ENCODE measurements around the gene DERA. TPM values are rescaled to one million over a fixed set of nuclear protein-coding genes. Genes with fewer than 3 reads are reported as not detected.

DERA gene
- total and polyA plus RNA-seq, 10 donors = 14.5 to 35.4 (median 27.6) TPM

GRCh38 chr12:16021676-16022075 lies 110.5 kb downstream of the DERA start:
- H3K4me3 ChIP-seq = no peak overlapping the region
- H3K27ac ChIP-seq = no peak overlapping the region
- H3K4me1 ChIP-seq = no peaks in the 10 kb centered on the region
- TF ChIP-seq POLR2A (IDR thresholded peaks at IDR 0.05) (no peak), CTCF (IDR thresholded peaks at IDR 0.05 in 8 of 11, conservative IDR thresholded peaks at IDR 0.05 in 3 of 11) (no peak), POLR2AphosphoS5 (IDR thresholded peaks at IDR 0.05) (no peak)
- no peaks in the 10 kb centered on the region for H3K27me3 ChIP-seq (replicated peaks in 1 of 7)
- intact Hi-C loops (cut with DNase I; ENCODE audit: low total_unique reads) = no loop called here
- WGBS, 5 donors = 94 to 99% (median 98%) methylated on average over 2 of the region's 2 CpGs
- DNase-seq = no peak
- H3K36me3 ChIP-seq = peaks cover 0 to 44% (median 2%) of the 10 kb centered on the region in 6 donors
- H3K9me3 ChIP-seq = peaks cover 0 to 26% (median 8%) of the 10 kb centered on the region in 8 donors

- TF ChIP-seq CTCF (IDR thresholded peaks at IDR 0.05 in 8 of 11, conservative IDR thresholded peaks at IDR 0.05 in 3 of 11) (no peak), POLR2AphosphoS5 (IDR thresholded peaks at IDR 0.05) (no peak), POLR2A (IDR thresholded peaks at IDR 0.05) (no peak)
- DNase-seq = no peak
- H3K4me3 ChIP-seq = no peak overlapping the region
- peaks cover 0 to 15% (median 2%) of the 10 kb centered on the region in 6 donors for H3K36me3 ChIP-seq
- no peaks in the 10 kb centered on the region for H3K27me3 ChIP-seq (replicated peaks in 1 of 7)
- H3K27ac ChIP-seq = no peak overlapping the region
- WGBS, 5 donors = 77 to 89% (median 81%) methylated on average over 2 of the region's 2 CpGs
- H3K4me1 ChIP-seq = no peaks in the 10 kb centered on the region
- intact Hi-C loops (cut with DNase I; ENCODE audit: low total_unique reads) = no loop called here
- H3K9me3 ChIP-seq = peaks cover 0 to 9% (median 0%) of the 10 kb centered on the region in 8 donors
Measured at GRCh38 chr12:16027002-16027401, 115.9 kb downstream of the DERA start.

- intact Hi-C loops (cut with DNase I; ENCODE audit: low total_unique reads) = no loop called here
- TF ChIP-seq CTCF (IDR thresholded peaks at IDR 0.05 in 8 of 11, conservative IDR thresholded peaks at IDR 0.05 in 3 of 11) = no peak
- no peak for TF ChIP-seq POLR2AphosphoS5 (IDR thresholded peaks at IDR 0.05)
- H3K4me3 ChIP-seq = no peak overlapping the region
- WGBS, 5 donors = 96 to 99% (median 97%) methylated on average over 2 of the region's 2 CpGs
- no peaks in the 10 kb centered on the region for H3K4me1 ChIP-seq
- no peaks in the 10 kb centered on the region for H3K27me3 ChIP-seq (replicated peaks in 1 of 7)
- H3K36me3 ChIP-seq = peaks cover 0 to 39% (median 4%) of the 10 kb centered on the region in 6 donors
- no peaks in the 10 kb centered on the region for H3K9me3 ChIP-seq
- H3K27ac ChIP-seq = no peak overlapping the region
- DNase-seq = no peak
Measured at GRCh38 chr12:16030744-16031143, 119.6 kb downstream of the DERA start.

GRCh38 chr12:16034136-16034817 lies 123.1 kb downstream of the DERA start:
- Histone ChIP-seq H3K27ac (no peak overlapping the region), H3K36me3 (peaks cover 0 to 69% (median 15%) of the 10 kb centered on the region in 6 donors), H3K9me3 (no peaks in the 10 kb centered on the region), H3K4me3 (no peak overlapping the region), H3K27me3 (replicated peaks in 1 of 7) (no peaks in the 10 kb centered on the region), H3K4me1 (no peaks in the 10 kb centered on the region)
- 94 to 99% (median 97%) methylated on average over 5 of the region's 5 CpGs for WGBS, 5 donors
- DNase-seq = no peak
- TF ChIP-seq POLR2AphosphoS5 (IDR thresholded peaks at IDR 0.05) (no peak), CTCF (IDR thresholded peaks at IDR 0.05 in 8 of 11, conservative IDR thresholded peaks at IDR 0.05 in 3 of 11) (no peak), POLR2A (IDR thresholded peaks at IDR 0.05) (no peak)
- intact Hi-C loops (cut with DNase I; ENCODE audit: low total_unique reads) = no loop called here
